ENCODE results near the gene OR2T29. TPM values are rescaled to one million over a fixed set of nuclear protein-coding genes. Genes with fewer than 3 reads are reported as not detected.
"Not testable (repeated sequence)": the region's sequence is repeated elsewhere in the genome, so short reads cannot be mapped to it uniquely, and the experiment has no call there.

OR2T29 gene
- not detected for total RNA-seq
- 0.34 TPM for total RNA-seq (2013)

- H3K9me3 Mint-ChIP-seq; DNase-seq; H3K27ac Mint-ChIP-seq; H3K9me3 ChIP-seq (ENCODE audit: control insufficient read depth, insufficient read depth, low read length); ATAC-seq; H3K36me3 Mint-ChIP-seq; H3K36me3 ChIP-seq (ENCODE audit: control insufficient read depth, insufficient read depth, low read length); H3K4me3 Mint-ChIP-seq; intact Hi-C loops (cut with micrococcal nuclease); H3K27ac ChIP-seq (ENCODE audit: low read length); H3K27me3 Mint-ChIP-seq (ENCODE audit: low read depth in 2 of 2); H3K4me1 ChIP-seq (ENCODE audit: control insufficient read depth, insufficient read depth, low read length); H3K27me3 ChIP-seq (ENCODE audit: control insufficient read depth, insufficient read depth, low read length); H3K4me3 ChIP-seq (ENCODE audit: low read length); H3K4me1 Mint-ChIP-seq: not testable (repeated sequence)
- WGBS (ENCODE audit: insufficient coverage) = 80% methylated on average over 1 of the region's 3 CpGs
Observed at GRCh38 chr1:248562672-248563071, at the start of gene OR2T29. TSS of gene OR2T29 (minus strand) at chr1:248562772. CDS start at chr1:248559491, 3,281 bp downstream.

GRCh38 chr1:248611883-248612414, 49.4 kb upstream of the OR2T29 start:
- intact Hi-C loops (cut with micrococcal nuclease) = no loop called here
- peak in 1 of 2 donors; percentile 4 for DNase-seq
- 95% methylated on average over 4 of the region's 4 CpGs for WGBS (ENCODE audit: insufficient coverage)
- no peaks in the 10 kb centered on the region for H3K9me3 Mint-ChIP-seq
- peaks cover 2 to 20% of the 10 kb centered on the region in 2 donors for H3K27me3 Mint-ChIP-seq (ENCODE audit: low read depth in 2 of 2)
- no peaks in the 10 kb centered on the region for H3K36me3 Mint-ChIP-seq
- no peaks in the 10 kb centered on the region for H3K36me3 ChIP-seq (ENCODE audit: control insufficient read depth, insufficient read depth, low read length)
- H3K4me3 Mint-ChIP-seq = no peak overlapping the region
- no peak overlapping the region for H3K27ac ChIP-seq (ENCODE audit: low read length)
- H3K27ac Mint-ChIP-seq = no peak overlapping the region
- no peaks in the 10 kb centered on the region for H3K9me3 ChIP-seq (ENCODE audit: control insufficient read depth, insufficient read depth, low read length)
- H3K4me3 ChIP-seq (ENCODE audit: low read length) = no peak overlapping the region
- TF ChIP-seq CTCF (IDR thresholded peaks at IDR 0.05) = no peak
- no peaks in the 10 kb centered on the region for H3K4me1 Mint-ChIP-seq
- H3K27me3 ChIP-seq (ENCODE audit: control insufficient read depth, insufficient read depth, low read length) = no peaks in the 10 kb centered on the region
- ATAC-seq = no peak
- no peaks in the 10 kb centered on the region for H3K4me1 ChIP-seq (ENCODE audit: control insufficient read depth, insufficient read depth, low read length)

GRCh38 chr1:248610301-248610700, 47.7 kb upstream of the OR2T29 start:
- WGBS (ENCODE audit: insufficient coverage) = 42% methylated on average over 2 of the region's 3 CpGs
- no peaks in the 10 kb centered on the region for H3K9me3 Mint-ChIP-seq
- Histone ChIP-seq H3K27ac (ENCODE audit: low read length) (no peak overlapping the region), H3K36me3 (ENCODE audit: control insufficient read depth, insufficient read depth, low read length) (no peaks in the 10 kb centered on the region), H3K4me3 (ENCODE audit: low read length) (no peak overlapping the region), H3K4me1 (ENCODE audit: control insufficient read depth, insufficient read depth, low read length) (no peaks in the 10 kb centered on the region), H3K27me3 (ENCODE audit: control insufficient read depth, insufficient read depth, low read length) (no peaks in the 10 kb centered on the region), H3K9me3 (ENCODE audit: control insufficient read depth, insufficient read depth, low read length) (no peaks in the 10 kb centered on the region)
- intact Hi-C loops (cut with micrococcal nuclease) = no loop called here
- H3K36me3 Mint-ChIP-seq = no peaks in the 10 kb centered on the region
- no peak overlapping the region for H3K4me3 Mint-ChIP-seq
- peaks cover 2 to 15% of the 10 kb centered on the region in 2 donors for H3K27me3 Mint-ChIP-seq (ENCODE audit: low read depth in 2 of 2)
- no peak overlapping the region for H3K27ac Mint-ChIP-seq
- H3K4me1 Mint-ChIP-seq = no peaks in the 10 kb centered on the region
- no peak for TF ChIP-seq CTCF (IDR thresholded peaks at IDR 0.05)
- ATAC-seq = no peak
- DNase-seq = no peak

GRCh38 chr1:248599396-248599795, 36.8 kb upstream of the OR2T29 start:
- H3K27me3 Mint-ChIP-seq (ENCODE audit: low read depth in 2 of 2) = peaks cover 0 to 7% of the 10 kb centered on the region in 2 donors
- DNase-seq = no peak
- no peaks in the 10 kb centered on the region for H3K4me1 Mint-ChIP-seq
- ATAC-seq = no peak
- no peaks in the 10 kb centered on the region for H3K36me3 Mint-ChIP-seq
- Histone ChIP-seq H3K9me3 (ENCODE audit: control insufficient read depth, insufficient read depth, low read length) (no peaks in the 10 kb centered on the region), H3K27ac (ENCODE audit: low read length) (no peak overlapping the region), H3K27me3 (ENCODE audit: control insufficient read depth, insufficient read depth, low read length) (no peaks in the 10 kb centered on the region), H3K36me3 (ENCODE audit: control insufficient read depth, insufficient read depth, low read length) (no peaks in the 10 kb centered on the region), H3K4me3 (ENCODE audit: low read length) (no peak overlapping the region), H3K4me1 (ENCODE audit: control insufficient read depth, insufficient read depth, low read length) (no peaks in the 10 kb centered on the region)
- intact Hi-C loops (cut with micrococcal nuclease) = no loop called here
- 80% methylated on average over 8 of the region's 8 CpGs for WGBS (ENCODE audit: insufficient coverage)
- no peak for TF ChIP-seq CTCF (IDR thresholded peaks at IDR 0.05)
- no peaks in the 10 kb centered on the region for H3K9me3 Mint-ChIP-seq
- H3K4me3 Mint-ChIP-seq = no peak overlapping the region
- H3K27ac Mint-ChIP-seq = no peak overlapping the region
